GM12878 (cell line): Measurements from ENCODE around the gene TSPAN11. TPM values are rescaled to one million over a fixed set of nuclear protein-coding genes. Genes with fewer than 3 reads are reported as not detected.

ENCODE experiments used
- ATAC-seq: fragments of 200-7000 bp; cut with Tn5 transposase; 3 replicates; pipeline ENCODE4 v1.9.1; 2020; ENCODE audit warnings: mild to moderate bottlenecking, moderate library complexity
- BruUV-seq: library from RNA; stranded (reverse); fragments of 400-500 nt; replicated peaks from 2 replicates; lab custom pipeline; 2021; lab: Mats Ljungman, UMichigan
- CTCF ChIA-PET: fragments of 300-600 bp; sonication (Branson Sonifier 250); formaldehyde crosslinking; extraction: SDS; loops from one replicate; lab custom pipeline; 2021; ENCODE audit warnings: inconsistent platforms; lab: Yijun Ruan, JAX
- POLR2A ChIA-PET: fragments of 350-600 bp; formaldehyde crosslinking; extraction: SDS; loops from one replicate; lab custom pipeline; 2021; ENCODE audit warnings: inconsistent platforms; lab: Charles Lee
- RAD21 ChIA-PET: fragments of 300-600 bp; sonication (Branson Sonifier 250); formaldehyde crosslinking; loops from one replicate; lab custom pipeline; 2023; ENCODE audit warnings: antibody characterized with exemption; ENCODE audit not compliant: unreplicated experiment; lab: Charles Lee
- SMC1A ChIA-PET: fragments of 300-600 bp; sonication (Branson Sonifier 250); formaldehyde crosslinking; loops from one replicate; lab custom pipeline; 2023; ENCODE audit not compliant: unreplicated experiment, uncharacterized antibody; lab: Charles Lee
- DNase-seq: peaks from one replicate; pipeline ENCODE4 v3.0.0-alpha.2; 2011; ENCODE audit warnings: low read depth, low spot score
- FAIRE-seq: peaks from 3 replicates; lab custom pipeline; 2011; peaks lifted over from hg19 to GRCh38; lab: Jason Lieb, UNC
- H2AFZ ChIP-seq: 2 replicates; pipeline ENCODE4 v1.6.0; 2011; ENCODE audit warnings: low read depth, low read length, control low read depth; ENCODE audit not compliant: control insufficient read depth
- H3K27ac ChIP-seq: 2 replicates; pipeline ENCODE4 v1.5.1; 2011; ENCODE audit warnings: control low read depth; ENCODE audit not compliant: control insufficient read depth, insufficient read depth
- H3K27me3 ChIP-seq, 2 experiments: replicated peaks in 1 of 2; 2 replicates each; pipeline versions ENCODE4 v1.6.0 to v1.6.1; 2011; ENCODE audit warnings: low read length in 1 of 2; ENCODE audit not compliant: control insufficient read depth in 2 of 2, insufficient read depth in 2 of 2
- H3K36me3 ChIP-seq, 2 experiments: 2 replicates each; pipeline ENCODE4 v1.5.1; 2011; ENCODE audit warnings: low read length in 1 of 2; ENCODE audit not compliant: control insufficient read depth in 2 of 2, insufficient read depth in 2 of 2
- H3K4me1 ChIP-seq: 2 replicates; pipeline ENCODE4 v1.6.1; 2011; ENCODE audit warnings: mild to moderate bottlenecking, low read length, moderate library complexity, mixed read lengths; ENCODE audit not compliant: control insufficient read depth, insufficient read depth
- H3K4me2 ChIP-seq: 2 replicates; pipeline ENCODE4 v1.6.0; 2011; ENCODE audit warnings: control low read depth; ENCODE audit not compliant: control insufficient read depth, insufficient read depth
- H3K4me3 ChIP-seq: fragments of 200-600 bp; sonication (generic); 2 replicates; pipeline ENCODE4 v1.5.1; 2016
- H3K79me2 ChIP-seq: 2 replicates; pipeline ENCODE4 v1.6.0; 2011; ENCODE audit warnings: low read length; ENCODE audit not compliant: control insufficient read depth, insufficient read depth
- H3K9ac ChIP-seq: 2 replicates; pipeline ENCODE4 v1.8.0; 2011; ENCODE audit warnings: low read length, control low read depth, mixed read lengths; ENCODE audit not compliant: control insufficient read depth, insufficient read depth
- H3K9me3 ChIP-seq: replicated peaks from 3 replicates; pipeline ENCODE4 v1.5.1; 2011; ENCODE audit warnings: mild to moderate bottlenecking, low read length; ENCODE audit not compliant: control insufficient read depth, insufficient read depth
- H4K20me1 ChIP-seq: 2 replicates; pipeline ENCODE4 v1.6.0; 2011; ENCODE audit not compliant: control insufficient read depth, insufficient read depth
- BHLHE40 ChIP-seq, 2 experiments: fragments of 450-650 bp in 1 of 2; IDR thresholded peaks; 2 replicates each; pipeline ENCODE4 v1.6.1; 2011 to 2017; ENCODE audit warnings: low read depth in 2 of 2, borderline replicate concordance in 1 of 2, improper control_type of control experiment in 1 of 2, low read length in 1 of 2, mild to moderate bottlenecking in 1 of 2
- BRCA1 ChIP-seq: IDR thresholded peaks from 2 replicates; pipeline ENCODE4 v1.6.1; 2011; ENCODE audit warnings: low read depth, low read length, improper control_type of control experiment
- CHD2 ChIP-seq: IDR thresholded peaks from 2 replicates; pipeline ENCODE4 v1.6.1; 2011; ENCODE audit warnings: low read depth, low read length, improper control_type of control experiment, borderline replicate concordance
- CREM ChIP-seq: IDR thresholded peaks from 2 replicates; pipeline ENCODE4 v1.6.1; 2014; ENCODE audit warnings: antibody characterized with exemption, low read depth
- EGR1 ChIP-seq, 2 experiments: IDR thresholded peaks; 1 replicate in 1 of 2; 2 replicates in 1 of 2; pipeline ENCODE4 v1.6.1; 2011 to 2012; ENCODE audit warnings: low read depth in 2 of 2, low read length in 2 of 2, borderline replicate concordance in 1 of 2, mild to moderate bottlenecking in 1 of 2, moderate library complexity in 1 of 2
- MEF2B ChIP-seq: fragments of 450-650 bp; IDR thresholded peaks from 2 replicates; pipeline ENCODE4 v1.6.1; 2018; ENCODE audit warnings: mild to moderate bottlenecking, moderate library complexity; ENCODE audit not compliant: partially characterized antibody, poor library complexity, severe bottlenecking
- MYC ChIP-seq: IDR thresholded peaks from 2 replicates; pipeline ENCODE4 v1.6.1; 2011; ENCODE audit warnings: mild to moderate bottlenecking, low read length, moderate library complexity, inconsistent platforms; ENCODE audit not compliant: insufficient read depth, insufficient replicate concordance, insufficient read length, severe bottlenecking
- NFXL1 ChIP-seq: fragments of 450-650 bp; IDR thresholded peaks from 2 replicates; pipeline ENCODE4 v1.6.1; 2017; ENCODE audit warnings: antibody characterized with exemption, mild to moderate bottlenecking, borderline replicate concordance
- SMAD1 ChIP-seq: fragments of 450-650 bp; IDR thresholded peaks from 2 replicates; pipeline ENCODE4 v1.6.1; 2018; ENCODE audit warnings: mild to moderate bottlenecking, low read depth; ENCODE audit not compliant: partially characterized antibody
- SREBF1 ChIP-seq: IDR thresholded peaks from 2 replicates; pipeline ENCODE4 v1.6.1; 2012; ENCODE audit warnings: mild to moderate bottlenecking, low read length
- SRF ChIP-seq, 2 experiments: IDR thresholded peaks; 2 replicates each; pipeline ENCODE4 v1.6.1; 2011; ENCODE audit warnings: low read depth in 2 of 2, low read length in 2 of 2, mild to moderate bottlenecking in 1 of 2, moderate library complexity in 1 of 2
- YBX1 ChIP-seq: fragments of 450-650 bp; IDR thresholded peaks from 2 replicates; pipeline ENCODE4 v1.6.1; 2016; ENCODE audit warnings: antibody characterized with exemption
- ZNF217 ChIP-seq: fragments of 450-650 bp; IDR thresholded peaks from 2 replicates; pipeline ENCODE4 v1.6.1; 2017; ENCODE audit warnings: antibody characterized with exemption, mild to moderate bottlenecking
- ZNF24 ChIP-seq: fragments of 450-650 bp; IDR thresholded peaks from 2 replicates; pipeline ENCODE4 v1.6.1; 2017; ENCODE audit warnings: antibody characterized with exemption, mild to moderate bottlenecking
- ZNF622 ChIP-seq: fragments of 450-650 bp; IDR thresholded peaks from 2 replicates; pipeline ENCODE4 v1.6.1; 2017; ENCODE audit warnings: mild to moderate bottlenecking, inconsistent platforms
- WGBS: methylation state at CpG from one replicate; pipeline ENCODE4 v1.1.6; 2016; ENCODE audit warnings: low lambda C conversion rate; ENCODE audit not compliant: insufficient replicate concordance, insufficient coverage; ENCODE audit errors: missing lambda C conversion rate; 5-methylcytosine and 5-hydroxymethylcytosine counted together
- in situ Hi-C: fragments of 300-500 bp; cut with MboI; formaldehyde crosslinking; loops from 9 replicates; pipeline ENCODE4 v1.14.3; 2018; ENCODE audit warnings: mixed read lengths
- intact Hi-C: fragments of 100-400 bp; cut with micrococcal nuclease; formaldehyde crosslinking; loops from one replicate; pipeline ENCODE4 v1.14.2; 2022; ENCODE audit not compliant: unreplicated experiment
- polyA plus RNA-seq, 11 experiments: library from polyadenylated mRNA; depleted of rRNA in 4 of 11; unstranded in 6 of 11; stranded (reverse) in 5 of 11; fragments of >200 nt; fragmentation: Nextera tagmentation in 4 of 11; fragmentation: Illumina TruSeq in 1 of 11; extraction: Ambion mirVana in 4 of 11; extraction: Trizol in 1 of 11; gene quantifications; 1 replicate in 1 of 11; 2 replicates in 10 of 11; pipeline versions ENCODE4 v1.2.1 to v1.2.3, GENCODE V29; 2011 to 2016; ENCODE audit warnings: inconsistent platforms in 2 of 11, missing spikeins in 2 of 11, low read depth in 1 of 11
- total RNA-seq, 4 experiments: library from RNA; depleted of rRNA in 3 of 4; stranded (reverse); fragments of >200 nt in 3 of 4; fragmentation: Illumina TruSeq in 1 of 4; extraction: Trizol in 1 of 4; gene quantifications; 2 replicates each; pipeline versions ENCODE4 v1.2.1 to v1.2.3, GENCODE V29; 2013 to 2021
- TF ChIP-seq, protein P1 (sequence below): IDR thresholded peaks from 2 replicates; pipeline ENCODE4 v1.6.1; 2012; ENCODE audit warnings: low read depth, low read length, improper control_type of control experiment
- TF ChIP-seq, protein P2 (sequence below): fragments of 450-650 bp; IDR thresholded peaks from 2 replicates; pipeline ENCODE4 v1.6.1; 2016; ENCODE audit warnings: mild to moderate bottlenecking
- TF ChIP-seq, protein P3 (sequence below): IDR thresholded peaks from 2 replicates; pipeline ENCODE4 v1.6.1; 2011; ENCODE audit warnings: low read depth, low read length, improper control_type of control experiment, borderline replicate concordance
- TF ChIP-seq, protein P4 (sequence below): fragments of 450-650 bp; IDR thresholded peaks from 2 replicates; pipeline ENCODE4 v1.6.1; 2014; ENCODE audit warnings: mild to moderate bottlenecking

TSPAN11 gene
- total and polyA plus RNA-seq, 10 of the 15 experiments (the other 5 are each of a cell fraction or from before 2014, with no cell fraction given) = under 0.01 to 0.27 (median 0.04) TPM; not detected in 6

DNA sequence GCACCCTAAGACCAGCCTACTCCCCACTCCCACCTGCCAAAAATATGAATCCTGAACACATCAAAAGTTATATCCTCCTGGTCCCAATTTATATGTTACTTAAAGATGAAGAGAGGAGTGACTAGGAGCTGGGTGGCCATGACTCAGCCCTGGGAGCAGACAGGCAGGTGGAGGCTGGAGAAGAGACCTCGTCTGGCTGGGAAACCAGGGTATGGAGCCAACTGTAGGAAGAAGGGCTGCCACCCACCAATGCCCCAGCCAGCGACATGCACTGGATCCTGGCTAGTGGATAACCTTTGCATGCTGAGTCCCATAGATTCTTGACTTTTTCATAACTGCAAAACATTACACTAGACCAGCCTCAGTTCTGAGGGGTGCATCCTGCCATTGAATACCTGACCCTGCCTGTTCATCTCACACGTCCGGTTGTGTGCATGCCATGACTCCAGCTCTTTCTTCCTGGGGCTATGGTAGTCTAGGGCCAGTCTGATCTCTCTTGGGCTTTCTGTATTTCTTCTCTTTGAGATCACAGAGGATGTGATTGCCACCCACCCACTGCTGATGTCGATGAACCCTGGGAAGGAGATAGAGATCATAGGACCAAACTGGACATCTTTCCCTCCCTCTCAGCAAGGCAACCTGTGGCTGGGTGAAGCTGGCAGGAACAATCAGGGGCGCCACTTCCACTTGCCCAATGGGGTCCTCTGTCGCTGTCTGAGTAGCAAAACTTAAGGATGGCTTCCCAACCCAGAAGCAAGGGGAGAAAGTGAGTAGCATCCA lies 77.5 kb downstream of the TSPAN11 start:
- in situ Hi-C loops = no loop called here
- BruUV-seq = no TSS peak
- Histone ChIP-seq H2AFZ (no peak overlapping the region), H3K27me3 (no peaks in the 10 kb centered on the region; a peak in 1 of 4 replicates), H3K27ac (no peak overlapping the region), H3K9ac (no peak overlapping the region), H3K36me3 (no peaks in the 10 kb centered on the region), H3K9me3 (no peaks in the 10 kb centered on the region), H3K4me2 (no peak overlapping the region), H4K20me1 (no peaks in the 10 kb centered on the region), H3K79me2 (no peaks in the 10 kb centered on the region), H3K4me3 (no peak overlapping the region), H3K4me1 (no peaks in the 10 kb centered on the region)
- WGBS = 40% methylated on average over 7 of the region's 7 CpGs
- ChIA-PET RAD21 (no interaction called here), CTCF (no interaction called here), SMC1A (no interaction called here), POLR2A (no interaction called here)
- TF ChIP-seq, protein P1, sequence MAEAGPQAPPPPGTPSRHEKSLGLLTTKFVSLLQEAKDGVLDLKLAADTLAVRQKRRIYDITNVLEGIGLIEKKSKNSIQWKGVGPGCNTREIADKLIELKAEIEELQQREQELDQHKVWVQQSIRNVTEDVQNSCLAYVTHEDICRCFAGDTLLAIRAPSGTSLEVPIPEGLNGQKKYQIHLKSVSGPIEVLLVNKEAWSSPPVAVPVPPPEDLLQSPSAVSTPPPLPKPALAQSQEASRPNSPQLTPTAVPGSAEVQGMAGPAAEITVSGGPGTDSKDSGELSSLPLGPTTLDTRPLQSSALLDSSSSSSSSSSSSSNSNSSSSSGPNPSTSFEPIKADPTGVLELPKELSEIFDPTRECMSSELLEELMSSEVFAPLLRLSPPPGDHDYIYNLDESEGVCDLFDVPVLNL = no peak
- TF ChIP-seq ZNF217 = no peak
- TF ChIP-seq NFXL1 = no peak
- TF ChIP-seq BHLHE40 (IDR thresholded peaks at IDR 0.05; ENCODE audit: borderline replicate concordance in 1 of 2, low read depth in 2 of 2, low read length in 1 of 2) = no peak
- no peak for TF ChIP-seq ZNF24
- no peak for TF ChIP-seq BRCA1
- no peak for TF ChIP-seq MEF2B
- TF ChIP-seq, protein P2, sequence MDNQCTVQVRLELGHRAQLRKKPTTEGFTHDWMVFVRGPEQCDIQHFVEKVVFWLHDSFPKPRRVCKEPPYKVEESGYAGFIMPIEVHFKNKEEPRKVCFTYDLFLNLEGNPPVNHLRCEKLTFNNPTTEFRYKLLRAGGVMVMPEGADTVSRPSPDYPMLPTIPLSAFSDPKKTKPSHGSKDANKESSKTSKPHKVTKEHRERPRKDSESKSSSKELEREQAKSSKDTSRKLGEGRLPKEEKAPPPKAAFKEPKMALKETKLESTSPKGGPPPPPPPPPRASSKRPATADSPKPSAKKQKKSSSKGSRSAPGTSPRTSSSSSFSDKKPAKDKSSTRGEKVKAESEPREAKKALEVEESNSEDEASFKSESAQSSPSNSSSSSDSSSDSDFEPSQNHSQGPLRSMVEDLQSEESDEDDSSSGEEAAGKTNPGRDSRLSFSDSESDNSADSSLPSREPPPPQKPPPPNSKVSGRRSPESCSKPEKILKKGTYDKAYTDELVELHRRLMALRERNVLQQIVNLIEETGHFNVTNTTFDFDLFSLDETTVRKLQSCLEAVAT = no peak
- TF ChIP-seq SRF (IDR thresholded peaks at IDR 0.05; ENCODE audit: low read depth in 2 of 2, low read length in 2 of 2) = no peak
- TF ChIP-seq CHD2 = no peak
- no peak for TF ChIP-seq MYC
- TF ChIP-seq YBX1 = no peak
- no peak for TF ChIP-seq CREM
- TF ChIP-seq EGR1 (IDR thresholded peaks at IDR 0.05; ENCODE audit: borderline replicate concordance in 1 of 2, low read depth in 2 of 2, low read length in 2 of 2) = no peak
- TF ChIP-seq, protein P3, sequence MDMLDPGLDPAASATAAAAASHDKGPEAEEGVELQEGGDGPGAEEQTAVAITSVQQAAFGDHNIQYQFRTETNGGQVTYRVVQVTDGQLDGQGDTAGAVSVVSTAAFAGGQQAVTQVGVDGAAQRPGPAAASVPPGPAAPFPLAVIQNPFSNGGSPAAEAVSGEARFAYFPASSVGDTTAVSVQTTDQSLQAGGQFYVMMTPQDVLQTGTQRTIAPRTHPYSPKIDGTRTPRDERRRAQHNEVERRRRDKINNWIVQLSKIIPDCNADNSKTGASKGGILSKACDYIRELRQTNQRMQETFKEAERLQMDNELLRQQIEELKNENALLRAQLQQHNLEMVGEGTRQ = no peak
- TF ChIP-seq, protein P4, sequence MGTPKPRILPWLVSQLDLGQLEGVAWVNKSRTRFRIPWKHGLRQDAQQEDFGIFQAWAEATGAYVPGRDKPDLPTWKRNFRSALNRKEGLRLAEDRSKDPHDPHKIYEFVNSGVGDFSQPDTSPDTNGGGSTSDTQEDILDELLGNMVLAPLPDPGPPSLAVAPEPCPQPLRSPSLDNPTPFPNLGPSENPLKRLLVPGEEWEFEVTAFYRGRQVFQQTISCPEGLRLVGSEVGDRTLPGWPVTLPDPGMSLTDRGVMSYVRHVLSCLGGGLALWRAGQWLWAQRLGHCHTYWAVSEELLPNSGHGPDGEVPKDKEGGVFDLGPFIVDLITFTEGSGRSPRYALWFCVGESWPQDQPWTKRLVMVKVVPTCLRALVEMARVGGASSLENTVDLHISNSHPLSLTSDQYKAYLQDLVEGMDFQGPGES = no peak
- no peak for TF ChIP-seq SMAD1
- TF ChIP-seq SREBF1 = no peak
- no peak for TF ChIP-seq ZNF622
- no peak for DNase-seq
- intact Hi-C loops = no loop called here
- no peak for ATAC-seq
- FAIRE-seq = no peak
